NCI-H524 treated with DMSO at 0.1 percent for 48 hours (cell line): ENCODE data around the gene HLA-E.
"Not testable (repeated sequence)": the region's sequence is repeated elsewhere in the genome, so short reads cannot be mapped to it uniquely, and the experiment has no call there.

ENCODE experiments used
- DNase-seq: peaks from one replicate; lab custom pipeline; 2025; lab: John Stamatoyannopoulos, UW

HLA-E gene

GRCh38 chr6:30489081-30490025 is at the start of gene HLA-E:
Gene HLA-E, plus strand, starts transcription at chr6:30489509. Its CDS starts 23 bp downstream, at chr6:30489532.
- peak; percentile 35 for DNase-seq

GRCh38 chr6:30441171-30441570 is 48.1 kb upstream of the HLA-E start:
- no peak for DNase-seq

GRCh38 chr6:30443657-30444450 is 45.5 kb upstream of the HLA-E start:
- no peak for DNase-seq

GRCh38 chr6:30444451-30444742 is 44.9 kb upstream of the HLA-E start:
- DNase-seq, result no peak

- DNase-seq, result no peak
These were observed 43.0 kb upstream of the HLA-E start for GRCh38 chr6:30446259-30446658.

GRCh38 chr6:30447237-30447636 is 42.1 kb upstream of the HLA-E start:
- no peak for DNase-seq

GRCh38 chr6:30450548-30450908 is 38.8 kb upstream of the HLA-E start:
- DNase-seq, result no peak

- DNase-seq, result no peak
These were observed 38.1 kb upstream of the HLA-E start for GRCh38 chr6:30450909-30451841.

GRCh38 chr6:30452736-30453507 is 36.4 kb upstream of the HLA-E start:
- DNase-seq, result no peak

- DNase-seq, result peak; percentile 27
These were observed 35.7 kb upstream of the HLA-E start for GRCh38 chr6:30453508-30454116.

GRCh38 chr6:30459145-30459544 is 30.2 kb upstream of the HLA-E start:
- no peak for DNase-seq

GRCh38 chr6:30461055-30461454 is 28.3 kb upstream of the HLA-E start:
- no peak for DNase-seq

GRCh38 chr6:30462482-30462881 is 26.8 kb upstream of the HLA-E start:
- no peak for DNase-seq

GRCh38 chr6:30463242-30463641 is 26.1 kb upstream of the HLA-E start:
- DNase-seq, result no peak

- no peak for DNase-seq
These were observed 25.4 kb upstream of the HLA-E start for GRCh38 chr6:30463651-30464618.

- DNase-seq, result no peak
These were observed 23.6 kb upstream of the HLA-E start for GRCh38 chr6:30465595-30466306.

GRCh38 chr6:30470968-30471367 is 18.3 kb upstream of the HLA-E start:
- no peak for DNase-seq

- DNase-seq, result not testable (repeated sequence)
These were observed 14.2 kb upstream of the HLA-E start for GRCh38 chr6:30475116-30475515.

GRCh38 chr6:30480536-30481156 is 8.7 kb upstream of the HLA-E start:
- no peak for DNase-seq
